HFFc6 (cell line): ENCODE results near the gene ERC2. TPM values are rescaled to one million over a fixed set of nuclear protein-coding genes. Genes with fewer than 3 reads are reported as not detected.

Experiments
- DNase-seq: peaks from one replicate; pipeline ENCODE4 v3.0.0-alpha.2; 2018
- H3K27ac Mint-ChIP-seq: 2 replicates; pipeline ENCODE4 v1.8.0; 2020; ENCODE audit warnings: mild to moderate bottlenecking, mixed read lengths
- H3K27me3 Mint-ChIP-seq: 2 replicates; pipeline ENCODE4 v1.8.0; 2021; ENCODE audit warnings: mild to moderate bottlenecking, moderate library complexity, mixed read lengths; ENCODE audit not compliant: insufficient read depth
- H3K36me3 Mint-ChIP-seq: 2 replicates; pipeline ENCODE4 v1.8.0; 2021; ENCODE audit warnings: low read depth, mixed read lengths
- H3K4me1 Mint-ChIP-seq: 2 replicates; pipeline ENCODE4 v1.8.0; 2020; ENCODE audit warnings: low read depth, mixed read lengths
- H3K4me3 Mint-ChIP-seq: 2 replicates; pipeline ENCODE4 v1.8.0; 2020; ENCODE audit warnings: mild to moderate bottlenecking, moderate library complexity, mixed read lengths
- H3K9me3 Mint-ChIP-seq: 2 replicates; pipeline ENCODE4 v1.8.0; 2020; ENCODE audit warnings: mild to moderate bottlenecking, mixed read lengths
- CTCF ChIP-seq: fragments of 200-600 bp; sonication (generic); IDR thresholded peaks from 2 replicates; pipeline ENCODE4 v1.5.0; 2021; ENCODE audit warnings: antibody characterized with exemption, mild to moderate bottlenecking
- total RNA-seq, 6 experiments: library from RNA; stranded (reverse); fragmentation: NEBNext Ultra II Directional; extraction: Animal tissue kit (Norgen Biotek cat#: 25700); gene quantifications; 2 replicates in 1 of 6; 3 replicates in 5 of 6; pipeline ENCODE4 v1.2.3, GENCODE V29; 2021

ERC2 gene
- total RNA-seq, 6 experiments from 2014 or later = 0.11 TPM; not detected in 5

DNA sequence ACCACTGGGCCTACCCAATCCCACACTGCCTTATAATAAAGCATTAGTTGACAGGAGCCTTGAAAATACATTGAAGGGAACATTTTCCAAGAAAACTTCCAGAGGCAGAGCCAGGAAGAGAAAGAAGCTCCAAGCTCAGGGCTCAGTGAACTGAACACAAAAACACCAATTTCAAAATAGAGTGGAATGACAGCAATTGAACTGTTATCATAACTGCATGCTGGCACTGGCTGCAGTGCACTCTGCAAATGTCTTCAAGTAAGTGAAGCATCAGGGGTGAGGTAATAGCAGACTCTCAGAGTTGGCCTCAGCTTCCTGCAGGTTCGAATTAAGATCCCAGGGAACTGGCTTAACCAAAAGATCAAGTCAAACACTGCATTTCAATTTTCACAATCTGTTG, 593.2 kb downstream of the ERC2 start:
- Mint-ChIP-seq H3K27ac (no peak overlapping the region), H3K4me1 (no peaks in the 10 kb centered on the region), H3K4me3 (no peak overlapping the region), H3K9me3 (peaks cover 13% of the 10 kb centered on the region), H3K36me3 (no peaks in the 10 kb centered on the region), H3K27me3 (no peaks in the 10 kb centered on the region; the same call in none of the 2 replicates)
- DNase-seq = no peak
- no peak for TF ChIP-seq CTCF

GRCh38 chr3:55873523-55874254, 594.6 kb downstream of the ERC2 start:
- Mint-ChIP-seq H3K36me3 (no peaks in the 10 kb centered on the region), H3K27ac (no peak overlapping the region), H3K4me3 (no peak overlapping the region), H3K27me3 (no peaks in the 10 kb centered on the region; the same call in none of the 2 replicates), H3K4me1 (no peaks in the 10 kb centered on the region), H3K9me3 (peaks cover 23% of the 10 kb centered on the region)
- no peak for DNase-seq
- no peak for TF ChIP-seq CTCF

GRCh38 chr3:55870594-55870993, 597.7 kb downstream of the ERC2 start:
- peaks cover 24% of the 10 kb centered on the region for H3K9me3 Mint-ChIP-seq
- no peaks in the 10 kb centered on the region for H3K4me1 Mint-ChIP-seq
- H3K27ac Mint-ChIP-seq = no peak overlapping the region
- no peak for DNase-seq
- H3K36me3 Mint-ChIP-seq = no peaks in the 10 kb centered on the region
- no peak overlapping the region for H3K4me3 Mint-ChIP-seq
- TF ChIP-seq CTCF = no peak
- H3K27me3 Mint-ChIP-seq = no peaks in the 10 kb centered on the region; the same call in 1 of the 2 replicates

DNA sequence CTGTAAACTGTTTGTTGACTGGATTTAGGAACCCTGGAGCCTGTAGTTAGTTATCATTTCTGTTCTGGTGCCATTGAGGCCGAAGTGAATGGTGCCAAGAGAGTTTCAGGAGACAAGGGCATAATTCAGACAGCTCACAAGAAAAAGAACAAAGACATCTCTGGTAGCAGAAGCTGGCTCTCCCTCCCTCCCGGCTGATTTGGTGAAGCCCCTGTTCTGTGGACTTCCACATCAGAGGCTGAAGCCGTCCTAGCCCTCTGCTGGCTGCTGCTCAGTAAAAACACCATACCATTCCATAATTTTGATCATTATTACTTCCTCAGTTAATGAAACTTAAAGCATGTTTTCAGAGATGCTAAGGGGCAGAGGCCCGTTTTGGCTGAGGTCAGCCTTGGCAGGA, 599.9 kb downstream of the ERC2 start:
- Mint-ChIP-seq H3K27ac (no peak overlapping the region), H3K27me3 (no peaks in the 10 kb centered on the region; the same call in 1 of the 2 replicates), H3K36me3 (no peaks in the 10 kb centered on the region), H3K9me3 (peaks cover 19% of the 10 kb centered on the region), H3K4me3 (no peak overlapping the region), H3K4me1 (no peaks in the 10 kb centered on the region)
- DNase-seq = no peak
- TF ChIP-seq CTCF = no peak

DNA sequence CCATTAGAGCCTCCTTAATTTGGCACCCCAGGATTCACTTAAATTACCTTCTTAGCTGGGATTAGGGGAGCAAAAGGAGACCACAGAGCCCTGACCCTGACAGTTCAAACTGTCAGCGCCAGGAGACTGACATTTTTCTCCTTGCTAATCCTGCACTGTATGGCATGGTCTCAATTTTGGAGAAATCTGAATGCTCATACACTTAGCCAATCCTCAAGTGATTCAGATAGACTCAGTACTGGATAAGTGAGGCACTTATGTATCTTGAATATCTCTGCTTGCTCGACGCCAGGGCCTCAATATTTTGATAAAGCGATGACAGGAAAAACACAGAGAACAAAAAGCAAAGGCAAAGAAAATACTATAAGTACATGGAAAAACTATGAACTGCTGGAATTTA, 605.2 kb downstream of the ERC2 start:
- peaks cover 15% of the 10 kb centered on the region for H3K9me3 Mint-ChIP-seq

More for the DNA sequence above, 605.2 kb downstream of the ERC2 start:
- Mint-ChIP-seq H3K27me3 (peaks cover 1% of the 10 kb centered on the region; the same call in 1 of the 2 replicates), H3K36me3 (no peaks in the 10 kb centered on the region), H3K4me3 (no peak overlapping the region), H3K27ac (no peak overlapping the region), H3K4me1 (no peaks in the 10 kb centered on the region)
- no peak for TF ChIP-seq CTCF
- no peak for DNase-seq
